Activated T-helper 2 cell treated with anti-CD3 and anti-CD28 coated beads, Interferon-gamma antibody, Interleukin-2, Interleukin-4, amounts not matched to agents 10 μg/mL and 5 μg/mL and 100 μg/mL, durations not matched to agents 14 hours and 24 hours and 36 hours (primary cell): ENCODE data around the gene TERT. TPM values are rescaled to one million over a fixed set of nuclear protein-coding genes. Genes with fewer than 3 reads are reported as not detected.
"Not testable (repeated sequence)": the region's sequence is repeated elsewhere in the genome, so short reads cannot be mapped to it uniquely, and the experiment has no call there.

Source experiments
- DNase-seq: peaks from one replicate; pipeline ENCODE4 v3.0.0; 2021; ENCODE audit warnings: low spot score
- H3K27ac Mint-ChIP-seq: one replicate; pipeline ENCODE4 v1.8.0; 2021; ENCODE audit warnings: mixed read lengths
- H3K27me3 Mint-ChIP-seq: one replicate; pipeline ENCODE4 v1.8.0; 2021; ENCODE audit warnings: low read depth, mixed read lengths
- H3K36me3 Mint-ChIP-seq: one replicate; pipeline ENCODE4 v1.8.0; 2021; ENCODE audit warnings: low read depth, mixed read lengths
- H3K4me1 Mint-ChIP-seq: one replicate; pipeline ENCODE4 v1.8.0; 2021; ENCODE audit warnings: low read depth, mixed read lengths
- H3K4me3 Mint-ChIP-seq: one replicate; pipeline ENCODE4 v1.8.0; 2021; ENCODE audit warnings: low read depth, mild to moderate bottlenecking, moderate library complexity, mixed read lengths
- H3K9me3 Mint-ChIP-seq: one replicate; pipeline ENCODE4 v1.8.0; 2021; ENCODE audit warnings: mixed read lengths
- intact Hi-C: fragments of 100-400 bp; cut with micrococcal nuclease; formaldehyde crosslinking; loops from one replicate; pipeline ENCODE4 v1.15.1; 2023
- total RNA-seq: library from RNA; stranded (reverse); gene quantifications from 2 replicates; pipeline ENCODE4 v1.2.3, GENCODE V29; 2022

Gene TERT
- total RNA-seq, 1 donor from 2014 or later: 12.0 TPM

GRCh38 chr5:1336749-1337488 is 42.1 kb upstream of the TERT start:
- Mint-ChIP-seq H3K27ac (no peak overlapping the region), H3K36me3 (peaks cover 72% of the 10 kb centered on the region), H3K4me1 (peaks cover 13% of the 10 kb centered on the region), H3K9me3 (no peaks in the 10 kb centered on the region), H3K27me3 (no peaks in the 10 kb centered on the region), H3K4me3 (no peak overlapping the region)
- intact Hi-C loops: no loop called here
- DNase-seq: no peak

- Mint-ChIP-seq H3K4me1 (peaks cover 10% of the 10 kb centered on the region), H3K9me3 (no peaks in the 10 kb centered on the region), H3K27me3 (no peaks in the 10 kb centered on the region), H3K27ac (no peak overlapping the region), H3K36me3 (peaks cover 68% of the 10 kb centered on the region), H3K4me3 (no peak overlapping the region)
- DNase-seq: no peak
- intact Hi-C loops: no loop called here
Observed at GRCh38 chr5:1336106-1336561, 41.3 kb upstream of the TERT start.

DNA sequence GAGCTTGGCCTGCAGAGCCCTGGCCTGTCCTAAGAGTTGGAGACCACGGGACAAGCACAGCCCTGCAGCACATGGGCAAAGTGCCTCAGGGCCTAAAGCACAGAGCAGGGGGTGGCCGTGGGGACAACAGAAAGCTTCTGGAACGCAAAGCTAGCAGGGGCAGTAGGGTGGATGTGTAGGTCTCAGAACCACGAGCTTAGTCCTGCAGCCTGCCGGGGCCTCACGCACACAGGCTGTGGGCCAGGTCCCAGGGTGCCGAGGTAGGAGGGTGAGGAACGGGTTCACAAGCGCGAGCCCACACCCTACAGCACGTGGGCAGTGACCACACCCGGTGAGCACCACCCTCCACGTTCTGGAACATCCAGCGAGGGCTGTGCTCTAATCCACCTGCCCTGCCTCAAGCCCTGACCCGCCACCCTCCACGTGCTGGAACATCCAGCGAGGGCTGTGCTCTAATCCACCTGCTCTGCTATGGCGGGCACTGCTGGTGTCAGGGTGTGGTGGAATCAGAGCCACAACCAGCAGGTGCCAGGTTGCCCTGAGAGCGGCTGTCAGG is 40.8 kb upstream of the TERT start:
- intact Hi-C loops: no loop called here
- Mint-ChIP-seq H3K4me1 (peaks cover 8% of the 10 kb centered on the region), H3K27me3 (no peaks in the 10 kb centered on the region), H3K4me3 (no peak overlapping the region), H3K27ac (no peak overlapping the region), H3K9me3 (no peaks in the 10 kb centered on the region), H3K36me3 (peaks cover 67% of the 10 kb centered on the region)
- no peak for DNase-seq

DNA sequence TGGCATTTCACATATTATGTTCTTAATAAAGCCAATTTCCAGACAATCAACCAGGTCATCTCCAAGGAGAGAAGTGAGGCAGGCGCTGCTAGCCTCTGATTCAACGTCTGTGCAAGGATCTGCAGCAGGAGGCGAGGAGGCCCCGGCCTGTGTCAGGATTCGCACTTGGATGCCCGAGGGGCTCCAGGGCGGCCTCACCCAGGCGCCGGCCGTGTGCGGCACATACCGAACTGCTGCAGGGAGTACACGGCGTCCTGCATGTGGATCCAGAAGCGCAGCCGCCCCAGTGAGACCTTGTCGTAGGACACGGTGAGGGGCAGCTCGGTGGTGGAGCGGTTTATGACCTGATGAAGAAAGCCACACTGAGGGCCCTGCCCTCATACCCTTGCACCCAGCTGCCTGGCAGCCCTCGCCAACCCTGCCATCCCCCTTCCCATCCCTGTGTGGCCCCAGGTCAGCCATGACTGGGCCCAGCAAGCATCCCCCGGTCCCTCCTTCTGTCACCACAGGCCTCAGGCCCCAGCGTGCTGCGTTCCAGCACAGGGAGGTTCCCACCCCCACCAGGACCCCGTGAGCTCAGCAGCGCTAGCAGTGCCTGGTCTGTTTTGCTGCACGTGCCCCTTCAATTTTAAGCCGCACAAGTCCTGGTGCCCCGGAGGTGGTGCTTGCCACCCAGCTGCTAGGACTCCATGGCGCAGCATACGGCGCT is 40.1 kb upstream of the TERT start:
- intact Hi-C loops: no loop called here
- Mint-ChIP-seq H3K27ac (no peak overlapping the region), H3K36me3 (peaks cover 66% of the 10 kb centered on the region), H3K4me1 (peaks cover 8% of the 10 kb centered on the region), H3K4me3 (no peak overlapping the region), H3K27me3 (no peaks in the 10 kb centered on the region), H3K9me3 (no peaks in the 10 kb centered on the region)
- no peak for DNase-seq

GRCh38 chr5:1333986-1334385 is 39.1 kb upstream of the TERT start:
- Mint-ChIP-seq H3K9me3 (no peaks in the 10 kb centered on the region), H3K36me3 (peaks cover 64% of the 10 kb centered on the region), H3K27me3 (no peaks in the 10 kb centered on the region), H3K4me1 (peaks cover 8% of the 10 kb centered on the region), H3K4me3 (no peak overlapping the region), H3K27ac (no peak overlapping the region)
- no peak for DNase-seq
- intact Hi-C loops: no loop called here

DNA sequence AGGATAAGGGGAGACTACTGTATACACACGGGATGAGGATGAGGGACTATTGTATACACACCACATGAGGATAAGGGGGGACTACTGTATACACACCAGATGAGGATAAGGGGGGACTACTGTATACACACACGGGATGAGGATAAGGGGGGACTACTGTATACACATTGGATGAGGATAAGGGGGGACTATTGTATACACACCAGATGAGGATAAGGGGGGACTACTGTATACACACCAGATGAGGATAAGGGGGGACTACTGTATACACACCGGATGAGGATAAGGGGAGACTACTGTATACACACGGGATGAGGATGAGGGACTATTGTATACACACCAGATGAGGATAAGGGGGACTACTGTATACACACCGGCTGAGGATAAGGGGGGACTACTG is 38.4 kb upstream of the TERT start:
- H3K27me3 Mint-ChIP-seq, H3K4me3 Mint-ChIP-seq, H3K27ac Mint-ChIP-seq, intact Hi-C loops, DNase-seq, H3K9me3 Mint-ChIP-seq, H3K4me1 Mint-ChIP-seq: not testable (repeated sequence)
- peaks cover 66% of the 10 kb centered on the region for H3K36me3 Mint-ChIP-seq

- H3K4me1 Mint-ChIP-seq: peaks cover 8% of the 10 kb centered on the region
- H3K27ac Mint-ChIP-seq: no peak overlapping the region
- no peaks in the 10 kb centered on the region for H3K27me3 Mint-ChIP-seq
- H3K36me3 Mint-ChIP-seq: peaks cover 59% of the 10 kb centered on the region
- intact Hi-C loops: no loop called here
- no peaks in the 10 kb centered on the region for H3K9me3 Mint-ChIP-seq
- no peak for DNase-seq
- no peak overlapping the region for H3K4me3 Mint-ChIP-seq
Observed at GRCh38 chr5:1332461-1333001, 37.7 kb upstream of the TERT start.

GRCh38 chr5:1331861-1332405 is 37.1 kb upstream of the TERT start:
- no peak for DNase-seq
- Mint-ChIP-seq H3K36me3 (peaks cover 57% of the 10 kb centered on the region), H3K27me3 (no peaks in the 10 kb centered on the region), H3K4me3 (no peak overlapping the region), H3K27ac (peak overlapping the region; percentile 4), H3K4me1 (peaks cover 8% of the 10 kb centered on the region), H3K9me3 (no peaks in the 10 kb centered on the region)
- intact Hi-C loops: no loop called here

GRCh38 chr5:1330847-1331831 is 36.3 kb upstream of the TERT start:
- no peaks in the 10 kb centered on the region for H3K9me3 Mint-ChIP-seq
- H3K27ac Mint-ChIP-seq: no peak overlapping the region
- H3K4me3 Mint-ChIP-seq: no peak overlapping the region
- DNase-seq: no peak
- no peaks in the 10 kb centered on the region for H3K27me3 Mint-ChIP-seq
- peaks cover 1% of the 10 kb centered on the region for H3K4me1 Mint-ChIP-seq
- H3K36me3 Mint-ChIP-seq: peaks cover 54% of the 10 kb centered on the region
- intact Hi-C loops: no loop called here

DNA sequence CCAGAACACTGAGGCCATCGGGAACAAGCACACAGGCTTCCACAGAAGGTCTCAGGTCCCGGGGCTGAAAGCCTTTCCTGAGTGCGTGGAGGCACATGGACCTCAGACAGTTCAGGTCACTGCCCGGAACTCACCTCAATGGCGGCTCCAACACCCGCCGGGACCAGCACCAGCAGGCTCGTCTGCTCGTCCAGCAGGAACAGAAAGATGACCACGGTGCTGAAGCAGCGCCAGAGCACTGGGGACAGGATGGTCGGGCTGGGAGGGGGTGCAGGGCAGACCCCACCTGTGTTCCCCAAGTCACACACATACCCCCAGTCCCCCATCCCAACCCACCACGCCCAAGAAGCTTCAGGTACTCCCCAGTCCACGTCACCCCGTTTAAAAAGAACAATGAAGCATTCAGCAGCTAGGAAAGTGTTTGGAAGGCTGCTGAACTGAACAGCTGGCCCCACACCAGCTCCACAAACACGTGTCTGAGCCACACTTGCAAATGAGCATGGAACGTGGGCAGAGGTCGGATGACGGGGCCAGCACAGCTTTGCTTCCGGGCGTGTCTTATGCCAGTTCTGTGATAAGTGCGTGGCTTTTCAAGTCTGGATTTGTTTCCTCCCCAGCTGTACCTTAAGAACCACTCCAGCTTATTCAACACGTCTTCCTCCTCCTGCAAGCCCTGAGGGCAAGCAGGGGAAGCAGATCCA is 35.4 kb upstream of the TERT start:
- Mint-ChIP-seq H3K4me1 (no peaks in the 10 kb centered on the region), H3K9me3 (no peaks in the 10 kb centered on the region), H3K36me3 (peaks cover 55% of the 10 kb centered on the region), H3K27me3 (no peaks in the 10 kb centered on the region), H3K27ac (no peak overlapping the region), H3K4me3 (no peak overlapping the region)
- DNase-seq: no peak
- intact Hi-C loops: no loop called here

- Mint-ChIP-seq H3K27me3 (no peaks in the 10 kb centered on the region), H3K4me3 (no peak overlapping the region), H3K4me1 (no peaks in the 10 kb centered on the region), H3K36me3 (peaks cover 53% of the 10 kb centered on the region), H3K27ac (no peak overlapping the region), H3K9me3 (no peaks in the 10 kb centered on the region)
- intact Hi-C loops: no loop called here
- DNase-seq: no peak
Observed at GRCh38 chr5:1329111-1329579, 34.3 kb upstream of the TERT start.
